ENCODE measurements around the gene P2RY12. TPM values are rescaled to one million over a fixed set of nuclear protein-coding genes. Genes with fewer than 3 reads are reported as not detected.

Gene P2RY12
- total and polyA plus RNA-seq, 2 donors (not counting 3 experiments of a cell fraction or from before 2014, with no cell fraction given), result not detected

GRCh38 chr3:151395806-151396205, 11.3 kb upstream of the P2RY12 start:
- no peaks in the 10 kb centered on the region for H3K9me1 ChIP-seq (replicated peaks; ENCODE audit: control insufficient read depth, extremely low read depth, insufficient read depth, low read length)
- no peak overlapping the region for H3K9ac ChIP-seq (replicated peaks; ENCODE audit: extremely low read depth, insufficient read depth, low read length)
- no peak for FAIRE-seq
- POLR2A ChIA-PET, result no interaction called here
- no peak for DNase-seq (ENCODE audit: low read depth, low spot score)
- H3K9me3 ChIP-seq (replicated peaks; ENCODE audit: control insufficient read depth, insufficient read depth, low read length), result no peaks in the 10 kb centered on the region
- H3K79me2 ChIP-seq (ENCODE audit: control insufficient read depth, insufficient read depth, low read length), result no peaks in the 10 kb centered on the region
- H3K27me3 ChIP-seq (ENCODE audit: control insufficient read depth in 2 of 2, insufficient read depth in 2 of 2, low read length in 2 of 2), result peaks cover 2 to 3% of the 10 kb centered on the region in 2 experiments
- H2AFZ ChIP-seq (ENCODE audit: low read depth, low read length), result no peak overlapping the region
- intact Hi-C loops (cut with micrococcal nuclease) (no loop called here), dilution Hi-C loops (cut with MboI; ENCODE audit: extremely low pct_ligation_motif_present, low sequenced_read_pairs) (no loop called here)
- H3K4me1 ChIP-seq (ENCODE audit: control insufficient read depth, extremely low read depth, insufficient read depth, low read length), result no peaks in the 10 kb centered on the region
- H3K4me2 ChIP-seq (ENCODE audit: insufficient read depth, low read length), result no peak overlapping the region
- no peak overlapping the region for H3K27ac ChIP-seq (ENCODE audit: insufficient read depth, low read depth, low read length)
- no peaks in the 10 kb centered on the region for H3K36me3 ChIP-seq (ENCODE audit: control insufficient read depth in 2 of 2, extremely low read depth in 1 of 2, insufficient read depth in 2 of 2, low read length in 2 of 2)
- H3K4me3 ChIP-seq (replicated peaks in 1 of 3; ENCODE audit: insufficient read depth in 1 of 3, low read depth in 1 of 3, low read length in 3 of 3), result no peak overlapping the region
- H4K20me1 ChIP-seq (replicated peaks; ENCODE audit: control insufficient read depth, extremely low read depth, insufficient read depth, low read length), result no peaks in the 10 kb centered on the region
- no peak for TF ChIP-seq MYC (IDR thresholded peaks at IDR 0.05; ENCODE audit: low read depth, low read length)
- TF ChIP-seq MAX (IDR thresholded peaks at IDR 0.05; ENCODE audit: insufficient read depth, insufficient read length), result no peak
- no peak for TF ChIP-seq POLR2AphosphoS5 (IDR thresholded peaks at IDR 0.05; ENCODE audit: insufficient read depth, low read depth, low read length)
- TF ChIP-seq GATA2 (IDR thresholded peaks at IDR 0.05; ENCODE audit: insufficient read depth, insufficient read length, low read depth, low read length), result no peak
- no peak for TF ChIP-seq EZH2 (IDR thresholded peaks at IDR 0.05; ENCODE audit: borderline replicate concordance, low read depth, low read length, severe bottlenecking)
- no peak for TF ChIP-seq CTCF (IDR thresholded peaks at IDR 0.05; ENCODE audit: extremely low read depth in 1 of 2, insufficient read depth in 1 of 2, low read depth in 1 of 2, low read length in 2 of 2)
- TF ChIP-seq JUN (IDR thresholded peaks at IDR 0.05; ENCODE audit: borderline replicate concordance, insufficient read depth, insufficient read length, low read depth), result no peak
- no peak for TF ChIP-seq FOS (IDR thresholded peaks at IDR 0.05; ENCODE audit: borderline replicate concordance, insufficient read depth, low read length)
- no peak for TF ChIP-seq POLR2A (IDR thresholded peaks at IDR 0.05; ENCODE audit: low read depth, low read length)
- CTCF ChIA-PET, result interaction anchor here (2.0 kb wide), 1 partner anchor 10 kb away, joined by 6 read pairs; no protein-coding TSS in a partner anchor
- BruUV-seq (replicated peaks), result no TSS peak
